A549 (cell line): ENCODE measurements around the gene SGCD. TPM values are rescaled to one million over a fixed set of nuclear protein-coding genes. Genes with fewer than 3 reads are reported as not detected.

ENCODE experiments used
- ATAC-seq, 2 experiments: fragments of 200-7000 bp in 1 of 2; fragments of >200 bp in 1 of 2; cut with Nextera tagmentation in 1 of 2; cut with Tn5 transposase in 1 of 2; 3 replicates each; pipeline versions ENCODE4 v1.8.0 to v1.9.1; 2018 to 2020; ENCODE audit warnings: mild to moderate bottlenecking in 1 of 2, moderate library complexity in 1 of 2
- CTCF ChIA-PET: fragments of 300-600 bp; sonication (Branson Sonifier 250); formaldehyde crosslinking; extraction: SDS; loops from one replicate; lab custom pipeline; 2021; ENCODE audit warnings: antibody characterized with exemption, inconsistent platforms; lab: Yijun Ruan, JAX
- POLR2A ChIA-PET: fragments of 350-600 bp; formaldehyde crosslinking; extraction: SDS; loops from one replicate; lab custom pipeline; 2021; ENCODE audit warnings: antibody characterized with exemption, inconsistent platforms; lab: Yijun Ruan, JAX
- DNase-seq, 2 experiments: peaks; one replicate each; pipeline versions ENCODE4 v3.0.0 to v3.0.0-alpha.2; 2011 to 2016; ENCODE audit warnings: low read depth in 1 of 2, low spot score in 1 of 2
- FAIRE-seq: peaks from 2 replicates; lab custom pipeline; 2011; peaks lifted over from hg19 to GRCh38; lab: Jason Lieb, UNC
- H3K27ac ChIP-seq, 2 experiments: fragments of >200 bp; sonication (Bioruptor Twin); formaldehyde crosslinking; 3 replicates each; pipeline ENCODE4 v1.5.1; 2016 to 2017
- H3K4me1 ChIP-seq: fragments of >200 bp; sonication (Bioruptor Twin); formaldehyde crosslinking; 3 replicates; pipeline ENCODE4 v1.6.1; 2016
- H3K4me2 ChIP-seq: fragments of >200 bp; sonication (Bioruptor Twin); formaldehyde crosslinking; 3 replicates; pipeline ENCODE4 v1.6.1; 2016
- H3K4me3 ChIP-seq: fragments of >200 bp; sonication (Bioruptor Twin); formaldehyde crosslinking; 3 replicates; pipeline ENCODE4 v1.5.1; 2016
- H3K9me3 ChIP-seq: fragments of >200 bp; sonication (Bioruptor Twin); formaldehyde crosslinking; 3 replicates; pipeline ENCODE4 v1.6.1; 2016
- EHF ChIP-seq: fragments of 250-450 bp; sonication (Bioruptor Pico); IDR thresholded peaks from 2 replicates; pipeline ENCODE4 v1.5.0; 2020; ENCODE audit warnings: mild to moderate bottlenecking
- ESRRA ChIP-seq: fragments of 150-350 bp; IDR thresholded peaks from 2 replicates; pipeline ENCODE4 v1.6.1; 2014; ENCODE audit warnings: mild to moderate bottlenecking, low read length, borderline replicate concordance
- FOSB ChIP-seq: fragments of 250-450 bp; sonication (Bioruptor Pico); IDR thresholded peaks from 2 replicates; pipeline ENCODE4 v1.5.0; 2020; ENCODE audit warnings: mild to moderate bottlenecking, moderate library complexity
- HOXA7 ChIP-seq: fragments of 250-450 bp; sonication (Bioruptor Pico); IDR thresholded peaks from 2 replicates; pipeline ENCODE4 v1.5.0; 2020; ENCODE audit warnings: mild to moderate bottlenecking, moderate library complexity
- HOXB5 ChIP-seq: fragments of 250-450 bp; sonication (Bioruptor Pico); IDR thresholded peaks from 2 replicates; pipeline ENCODE4 v1.5.0; 2020; ENCODE audit warnings: mild to moderate bottlenecking, moderate library complexity
- JUN ChIP-seq, 2 experiments: fragments of >200 bp; sonication (Bioruptor Twin); formaldehyde crosslinking; IDR thresholded peaks; 2 replicates in 1 of 2; 3 replicates in 1 of 2; pipeline ENCODE4 v1.6.1; 2016 to 2017
- JUNB ChIP-seq: fragments of >200 bp; sonication (Bioruptor Twin); formaldehyde crosslinking; IDR thresholded peaks from 2 replicates; pipeline ENCODE4 v1.6.1; 2016
- MAFK ChIP-seq: fragments of 450-650 bp; IDR thresholded peaks from 2 replicates; pipeline ENCODE4 v1.6.1; 2014; ENCODE audit not compliant: partially characterized antibody
- RAD21 ChIP-seq, 2 experiments: fragments of >200 bp in 1 of 2; sonication (Bioruptor Twin) in 1 of 2; formaldehyde crosslinking in 1 of 2; IDR thresholded peaks in 1 of 2; conservative IDR thresholded peaks in 1 of 2; 2 replicates in 1 of 2; 3 replicates in 1 of 2; pipeline ENCODE4 v1.6.1; 2012 to 2018; ENCODE audit warnings: inconsistent platforms in 1 of 2
- RARB ChIP-seq: fragments of 250-450 bp; sonication (Bioruptor Pico); IDR thresholded peaks from 2 replicates; pipeline ENCODE4 v1.8.0; 2021; ENCODE audit warnings: mild to moderate bottlenecking, moderate library complexity
- RCOR1 ChIP-seq: fragments of 150-350 bp; IDR thresholded peaks from 2 replicates; pipeline ENCODE4 v1.6.1; 2014; ENCODE audit warnings: antibody characterized with exemption, low read length, low read depth
- RNF2 ChIP-seq: fragments of 200-600 bp; sonication (generic); IDR thresholded peaks from 2 replicates; pipeline ENCODE4 v1.6.1; 2016; ENCODE audit warnings: low read depth, mild to moderate bottlenecking, antibody characterized with exemption, moderate library complexity, borderline replicate concordance
- TP53 ChIP-seq: fragments of 250-450 bp; sonication (Bioruptor Pico); IDR thresholded peaks from 2 replicates; pipeline ENCODE4 v1.5.0; 2021; ENCODE audit warnings: mild to moderate bottlenecking, moderate library complexity
- ZC3H11A ChIP-seq: fragments of 450-650 bp; IDR thresholded peaks from 2 replicates; pipeline ENCODE4 v1.6.1; 2014; ENCODE audit warnings: antibody characterized with exemption, mild to moderate bottlenecking
- ZNF302 ChIP-seq: fragments of 250-450 bp; sonication (Bioruptor Pico); IDR thresholded peaks from 2 replicates; pipeline ENCODE4 v1.9.0; 2021; ENCODE audit warnings: inconsistent platforms, mild to moderate bottlenecking, moderate library complexity
- polyA plus RNA-seq, 4 experiments: library from polyadenylated mRNA; depleted of rRNA in 3 of 4; stranded (reverse); fragments of >200 nt; fragmentation: RNase III in 1 of 4; extraction: RNeasy Plus Mini Kit Qiagen cat#74134 plus additional on column Dnase treatment in 1 of 4; gene quantifications; 2 replicates in 3 of 4; 3 replicates in 1 of 4; pipeline ENCODE4 v1.2.3, GENCODE V29; 2011 to 2017
- TF ChIP-seq, protein P1 (sequence below): fragments of 200-600 bp; sonication (generic); IDR thresholded peaks from 2 replicates; pipeline ENCODE4 v1.6.1; 2016; ENCODE audit warnings: antibody characterized with exemption, mild to moderate bottlenecking, moderate library complexity
- TF ChIP-seq, protein P2 (sequence below): fragments of 450-650 bp; IDR thresholded peaks from 2 replicates; pipeline ENCODE4 v1.6.1; 2014; ENCODE audit warnings: antibody characterized with exemption
- TF ChIP-seq, protein P3 (sequence below): fragments of 150-350 bp; IDR thresholded peaks from 2 replicates; pipeline ENCODE4 v1.6.1; 2014; ENCODE audit warnings: low read depth, mild to moderate bottlenecking, low read length
- TF ChIP-seq, protein P4 (sequence below): IDR thresholded peaks from 2 replicates; pipeline ENCODE4 v1.6.1; 2012

SGCD gene
- polyA plus RNA-seq, 2 of the 4 experiments (the other 2 are of a cell fraction): 7.6 to 10.6 TPM

GRCh38 chr5:156459812-156460385 is 132.9 kb downstream of the SGCD start (continued):
- TF ChIP-seq, protein P1, sequence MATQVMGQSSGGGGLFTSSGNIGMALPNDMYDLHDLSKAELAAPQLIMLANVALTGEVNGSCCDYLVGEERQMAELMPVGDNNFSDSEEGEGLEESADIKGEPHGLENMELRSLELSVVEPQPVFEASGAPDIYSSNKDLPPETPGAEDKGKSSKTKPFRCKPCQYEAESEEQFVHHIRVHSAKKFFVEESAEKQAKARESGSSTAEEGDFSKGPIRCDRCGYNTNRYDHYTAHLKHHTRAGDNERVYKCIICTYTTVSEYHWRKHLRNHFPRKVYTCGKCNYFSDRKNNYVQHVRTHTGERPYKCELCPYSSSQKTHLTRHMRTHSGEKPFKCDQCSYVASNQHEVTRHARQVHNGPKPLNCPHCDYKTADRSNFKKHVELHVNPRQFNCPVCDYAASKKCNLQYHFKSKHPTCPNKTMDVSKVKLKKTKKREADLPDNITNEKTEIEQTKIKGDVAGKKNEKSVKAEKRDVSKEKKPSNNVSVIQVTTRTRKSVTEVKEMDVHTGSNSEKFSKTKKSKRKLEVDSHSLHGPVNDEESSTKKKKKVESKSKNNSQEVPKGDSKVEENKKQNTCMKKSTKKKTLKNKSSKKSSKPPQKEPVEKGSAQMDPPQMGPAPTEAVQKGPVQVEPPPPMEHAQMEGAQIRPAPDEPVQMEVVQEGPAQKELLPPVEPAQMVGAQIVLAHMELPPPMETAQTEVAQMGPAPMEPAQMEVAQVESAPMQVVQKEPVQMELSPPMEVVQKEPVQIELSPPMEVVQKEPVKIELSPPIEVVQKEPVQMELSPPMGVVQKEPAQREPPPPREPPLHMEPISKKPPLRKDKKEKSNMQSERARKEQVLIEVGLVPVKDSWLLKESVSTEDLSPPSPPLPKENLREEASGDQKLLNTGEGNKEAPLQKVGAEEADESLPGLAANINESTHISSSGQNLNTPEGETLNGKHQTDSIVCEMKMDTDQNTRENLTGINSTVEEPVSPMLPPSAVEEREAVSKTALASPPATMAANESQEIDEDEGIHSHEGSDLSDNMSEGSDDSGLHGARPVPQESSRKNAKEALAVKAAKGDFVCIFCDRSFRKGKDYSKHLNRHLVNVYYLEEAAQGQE: no peak
- TF ChIP-seq ESRRA (no peak), JUNB (no peak), JUN (IDR thresholded peaks at IDR 0.05) (no peak), HOXA7 (CRISPR knock-in tag) (no peak), EHF (no peak)

GRCh38 chr5:156460471-156460870 is 133.5 kb downstream of the SGCD start:
- POLR2A ChIA-PET: no interaction called here
- H3K4me3 ChIP-seq: no peak overlapping the region
- H3K27ac ChIP-seq: no peak overlapping the region
- no peak overlapping the region for H3K4me2 ChIP-seq
- TF ChIP-seq ZNF302 (CRISPR knock-in tag) (no peak), RNF2 (no peak), RCOR1 (no peak), ZC3H11A (no peak), MAFK (no peak), FOSB (CRISPR knock-in tag) (no peak), TP53 (CRISPR knock-in tag) (no peak), RAD21 (conservative IDR thresholded peaks at IDR 0.05 in 1 of 2, IDR thresholded peaks at IDR 0.05 in 1 of 2) (no peak), RARB (no peak), HOXB5 (CRISPR knock-in tag) (no peak)
- TF ChIP-seq, protein P1: no peak
- TF ChIP-seq, protein P2, sequence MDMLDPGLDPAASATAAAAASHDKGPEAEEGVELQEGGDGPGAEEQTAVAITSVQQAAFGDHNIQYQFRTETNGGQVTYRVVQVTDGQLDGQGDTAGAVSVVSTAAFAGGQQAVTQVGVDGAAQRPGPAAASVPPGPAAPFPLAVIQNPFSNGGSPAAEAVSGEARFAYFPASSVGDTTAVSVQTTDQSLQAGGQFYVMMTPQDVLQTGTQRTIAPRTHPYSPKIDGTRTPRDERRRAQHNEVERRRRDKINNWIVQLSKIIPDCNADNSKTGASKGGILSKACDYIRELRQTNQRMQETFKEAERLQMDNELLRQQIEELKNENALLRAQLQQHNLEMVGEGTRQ: no peak
- TF ChIP-seq, protein P3, sequence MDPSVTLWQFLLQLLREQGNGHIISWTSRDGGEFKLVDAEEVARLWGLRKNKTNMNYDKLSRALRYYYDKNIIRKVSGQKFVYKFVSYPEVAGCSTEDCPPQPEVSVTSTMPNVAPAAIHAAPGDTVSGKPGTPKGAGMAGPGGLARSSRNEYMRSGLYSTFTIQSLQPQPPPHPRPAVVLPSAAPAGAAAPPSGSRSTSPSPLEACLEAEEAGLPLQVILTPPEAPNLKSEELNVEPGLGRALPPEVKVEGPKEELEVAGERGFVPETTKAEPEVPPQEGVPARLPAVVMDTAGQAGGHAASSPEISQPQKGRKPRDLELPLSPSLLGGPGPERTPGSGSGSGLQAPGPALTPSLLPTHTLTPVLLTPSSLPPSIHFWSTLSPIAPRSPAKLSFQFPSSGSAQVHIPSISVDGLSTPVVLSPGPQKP: no peak
- TF ChIP-seq, protein P4, sequence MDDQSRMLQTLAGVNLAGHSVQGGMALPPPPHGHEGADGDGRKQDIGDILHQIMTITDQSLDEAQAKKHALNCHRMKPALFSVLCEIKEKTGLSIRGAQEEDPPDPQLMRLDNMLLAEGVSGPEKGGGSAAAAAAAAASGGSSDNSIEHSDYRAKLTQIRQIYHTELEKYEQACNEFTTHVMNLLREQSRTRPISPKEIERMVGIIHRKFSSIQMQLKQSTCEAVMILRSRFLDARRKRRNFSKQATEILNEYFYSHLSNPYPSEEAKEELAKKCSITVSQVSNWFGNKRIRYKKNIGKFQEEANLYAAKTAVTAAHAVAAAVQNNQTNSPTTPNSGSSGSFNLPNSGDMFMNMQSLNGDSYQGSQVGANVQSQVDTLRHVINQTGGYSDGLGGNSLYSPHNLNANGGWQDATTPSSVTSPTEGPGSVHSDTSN: no peak
- H3K4me1 ChIP-seq: peaks cover 6% of the 10 kb centered on the region; the same call in 2 of the 3 replicates
- DNase-seq: no peak
- ATAC-seq: no peak
- CTCF ChIA-PET: no interaction called here
- no peaks in the 10 kb centered on the region for H3K9me3 ChIP-seq
- peak; percentile 18 for FAIRE-seq
